ENCODE data around the gene LYVE1.

Gene LYVE1

GRCh38 chr11:10522276-10522675 is 46.2 kb downstream of the LYVE1 start:
- no peak for DNase-seq (ENCODE audit: low read depth)

GRCh38 chr11:10520562-10520961 is 47.9 kb downstream of the LYVE1 start:
- no peak for DNase-seq (ENCODE audit: low read depth)

DNA sequence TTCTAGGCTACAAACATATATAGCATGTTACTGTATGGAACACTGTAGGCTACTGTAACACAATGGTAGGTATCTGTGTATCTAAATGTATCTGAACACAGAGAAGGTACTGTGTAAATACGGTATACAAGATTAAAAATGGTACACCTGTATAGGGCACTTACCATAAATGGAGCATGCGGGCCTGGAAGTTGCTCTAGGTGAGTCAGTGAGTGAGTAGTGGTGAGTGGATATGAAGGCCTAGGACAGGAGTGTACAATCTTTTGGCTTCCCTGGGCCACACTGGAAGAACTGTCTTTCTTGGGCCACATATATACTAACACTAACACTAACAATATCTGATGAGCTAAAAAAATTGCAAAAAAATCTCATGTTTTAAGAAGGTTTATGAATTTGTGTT is 48.8 kb downstream of the LYVE1 start:
- DNase-seq (ENCODE audit: low read depth), result no peak

GRCh38 chr11:10518891-10519290 is 49.6 kb downstream of the LYVE1 start:
- DNase-seq (ENCODE audit: low read depth), result no peak

GRCh38 chr11:10518123-10518522 is 50.3 kb downstream of the LYVE1 start:
- DNase-seq (ENCODE audit: low read depth), result no peak

DNA sequence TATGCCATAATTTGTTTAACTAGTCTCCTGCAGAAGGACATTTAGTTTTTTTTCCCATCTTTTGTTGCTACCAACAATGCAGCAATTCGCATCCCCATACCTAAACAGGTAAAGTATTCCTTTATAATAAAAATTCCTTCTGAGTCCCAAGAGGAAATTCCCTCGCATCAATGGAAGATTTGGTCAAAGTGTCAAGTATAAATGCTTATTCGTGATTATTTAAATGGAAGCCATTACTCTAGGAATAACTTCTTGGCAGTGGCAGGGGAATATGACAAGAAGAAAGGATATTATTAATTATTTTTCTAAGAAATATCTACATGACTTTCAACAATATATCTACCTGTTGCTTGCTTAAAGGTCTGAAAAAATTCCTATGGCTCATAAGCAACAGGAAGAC is 53.0 kb downstream of the LYVE1 start:
- no peak for DNase-seq (ENCODE audit: low read depth)

DNA sequence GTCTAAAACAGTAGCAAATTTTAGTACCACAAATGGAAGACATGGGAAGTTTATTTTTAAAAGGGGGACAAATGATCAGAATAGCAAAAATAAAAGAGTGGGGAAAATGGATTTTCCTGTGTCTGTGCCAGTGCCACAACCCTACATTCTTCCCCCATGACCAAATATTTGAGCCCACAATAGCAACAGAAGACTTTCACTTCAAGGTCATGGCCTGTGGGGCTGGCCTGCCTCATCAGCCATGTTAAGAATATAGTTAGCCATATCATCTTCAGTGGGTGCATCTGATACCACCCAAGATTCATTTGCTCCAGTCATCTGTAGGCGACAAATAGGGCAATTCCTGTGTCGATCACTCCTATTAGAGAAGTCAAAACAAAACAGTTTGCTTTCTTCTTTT is 53.8 kb downstream of the LYVE1 start:
- DNase-seq (ENCODE audit: low read depth), result no peak

GRCh38 chr11:10514202-10514601 is 54.3 kb downstream of the LYVE1 start:
- DNase-seq (ENCODE audit: low read depth), result no peak

- no peak for DNase-seq (ENCODE audit: low read depth)
Observed at GRCh38 chr11:10511181-10511621, 57.3 kb downstream of the LYVE1 start.
